HG02642 (cell line): ENCODE data around the gene RSU1.
"Not testable (repeated sequence)": the region's sequence is repeated elsewhere in the genome, so short reads cannot be mapped to it uniquely, and the experiment has no call there.

ENCODE experiments used
- ATAC-seq: cut with Tn5 transposase; IDR thresholded peaks from one replicate; pipeline ENCODE4 v1.9.1; 2021; ENCODE audit warnings: mild to moderate bottlenecking; ENCODE audit not compliant: unreplicated experiment, poor library complexity

Gene RSU1

GRCh38 chr10:16788778-16789177 is 28.4 kb downstream of the RSU1 start:
- no peak for ATAC-seq

- ATAC-seq: peak; percentile 42
Observed at GRCh38 chr10:16788125-16788524, 29.1 kb downstream of the RSU1 start.

- peak; percentile 82 for ATAC-seq
Observed at GRCh38 chr10:16787361-16787791, 29.8 kb downstream of the RSU1 start.

GRCh38 chr10:16780338-16780880 is 36.8 kb downstream of the RSU1 start:
- no peak for ATAC-seq

GRCh38 chr10:16779384-16779915 is 37.8 kb downstream of the RSU1 start:
- peak; percentile 74 for ATAC-seq

GRCh38 chr10:16777473-16778370 is 39.5 kb downstream of the RSU1 start:
- ATAC-seq: no peak

GRCh38 chr10:16776896-16777295 is 40.3 kb downstream of the RSU1 start:
- no peak for ATAC-seq

GRCh38 chr10:16773334-16773733 is 43.9 kb downstream of the RSU1 start:
- no peak for ATAC-seq

GRCh38 chr10:16770670-16771069 is 46.6 kb downstream of the RSU1 start:
- peak; percentile 46 for ATAC-seq

- ATAC-seq: no peak
Observed at GRCh38 chr10:16770141-16770540, 47.1 kb downstream of the RSU1 start.

GRCh38 chr10:16769331-16769730 is 47.9 kb downstream of the RSU1 start:
- ATAC-seq: no peak

- no peak for ATAC-seq
Observed at GRCh38 chr10:16768702-16769101, 48.5 kb downstream of the RSU1 start.

- peak; percentile 70 for ATAC-seq
Observed at GRCh38 chr10:16765509-16766375, 51.5 kb downstream of the RSU1 start.

GRCh38 chr10:16761300-16761699 is 55.9 kb downstream of the RSU1 start:
- ATAC-seq: no peak

GRCh38 chr10:16756561-16757221 is 60.5 kb downstream of the RSU1 start:
- ATAC-seq: no peak

GRCh38 chr10:16754765-16755164 is 62.5 kb downstream of the RSU1 start:
- ATAC-seq: no peak

- ATAC-seq: not testable (repeated sequence)
Observed at GRCh38 chr10:16752849-16753248, 64.4 kb downstream of the RSU1 start.

- no peak for ATAC-seq
Observed at GRCh38 chr10:16752099-16752498, 65.1 kb downstream of the RSU1 start.

GRCh38 chr10:16751244-16751643 is 66.0 kb downstream of the RSU1 start:
- ATAC-seq: no peak

GRCh38 chr10:16750461-16750860 is 66.8 kb downstream of the RSU1 start:
- ATAC-seq: no peak
